Liver (tissue), 3 donors: ENCODE results near the gene UGCG.

Experiments used
- ATF3 ChIP-seq: IDR thresholded peaks from 2 replicates; pipeline ENCODE4 v1.6.1; 2016; ENCODE audit warnings: antibody characterized with exemption
- CTCF ChIP-seq: fragments of 150-350 bp; IDR thresholded peaks from 2 replicates; pipeline ENCODE4 v1.5.1; 2017; ENCODE audit warnings: improper control_type of control experiment, low read depth, low read length; ENCODE audit not compliant: missing input control
- EGR1 ChIP-seq, 2 donors: IDR thresholded peaks; 2 replicates each; pipeline ENCODE4 v1.6.1; 2016 to 2018; ENCODE audit warnings: antibody characterized with exemption in 2 of 2, low read depth in 2 of 2
- FOXA1 ChIP-seq: IDR thresholded peaks from 2 replicates; pipeline ENCODE4 v1.6.1; 2016; ENCODE audit warnings: antibody characterized with exemption
- FOXA2 ChIP-seq: IDR thresholded peaks from 2 replicates; pipeline ENCODE4 v1.6.1; 2016; ENCODE audit warnings: antibody characterized with exemption
- GABPA ChIP-seq, 2 donors: IDR thresholded peaks in 1 of 2; conservative IDR thresholded peaks in 1 of 2; 2 replicates each; pipeline ENCODE4 v1.6.1; 2016; ENCODE audit warnings: antibody characterized with exemption in 2 of 2, mild to moderate bottlenecking in 1 of 2, moderate library complexity in 1 of 2
- MAX ChIP-seq: IDR thresholded peaks from 2 replicates; pipeline ENCODE4 v1.6.1; 2016; ENCODE audit warnings: antibody characterized with exemption
- RAD21 ChIP-seq, 2 donors: IDR thresholded peaks; 2 replicates each; pipeline ENCODE4 v1.6.1; 2016; ENCODE audit warnings: antibody characterized with exemption in 2 of 2, mild to moderate bottlenecking in 2 of 2
- REST ChIP-seq: IDR thresholded peaks from 2 replicates; pipeline ENCODE4 v1.6.1; 2016; ENCODE audit warnings: antibody characterized with exemption, mild to moderate bottlenecking
- TAF1 ChIP-seq: conservative IDR thresholded peaks from 2 replicates; pipeline ENCODE4 v1.6.1; 2016; ENCODE audit warnings: antibody characterized with exemption, mild to moderate bottlenecking
- YY1 ChIP-seq: IDR thresholded peaks from 2 replicates; pipeline ENCODE4 v1.6.1; 2016; ENCODE audit warnings: antibody characterized with exemption, mild to moderate bottlenecking
- donor health status: healthy.
- donor health status: healthy.

- TF ChIP-seq CTCF = no peak
- TF ChIP-seq GABPA (IDR thresholded peaks at IDR 0.05 in 1 of 2, conservative IDR thresholded peaks at IDR 0.05 in 1 of 2) = no peak
- no peak for TF ChIP-seq ATF3
- no peak for TF ChIP-seq MAX
- no peak for TF ChIP-seq FOXA2
- TF ChIP-seq FOXA1 = no peak
- no peak for TF ChIP-seq EGR1 (IDR thresholded peaks at IDR 0.05; ENCODE audit: low read depth in 2 of 2)
- no peak for TF ChIP-seq TAF1
- TF ChIP-seq REST = no peak
- no peak for TF ChIP-seq RAD21 (IDR thresholded peaks at IDR 0.05)
- no peak for TF ChIP-seq YY1
Measured at GRCh38 chr9:111967621-111968020, 71.0 kb downstream of the UGCG start.
